LNCAP (cell line): ENCODE results near the gene MAPK1.

ENCODE experiments used
- CTCF ChIP-seq: fragments of 450-650 bp; IDR thresholded peaks from 2 replicates; pipeline ENCODE4 v1.5.1; 2017; ENCODE audit warnings: mild to moderate bottlenecking

Gene MAPK1

GRCh38 chr22:21762712-21763581 is 104.5 kb downstream of the MAPK1 start:
- no peak for TF ChIP-seq CTCF

GRCh38 chr22:21761994-21762680 is 105.3 kb downstream of the MAPK1 start:
- no peak for TF ChIP-seq CTCF

- TF ChIP-seq CTCF, result no peak
Observed at GRCh38 chr22:21761086-21761485, 106.4 kb downstream of the MAPK1 start.

- TF ChIP-seq CTCF, result no peak
Observed at GRCh38 chr22:21760640-21761039, 106.8 kb downstream of the MAPK1 start.

GRCh38 chr22:21759646-21760376 is 107.6 kb downstream of the MAPK1 start:
- no peak for TF ChIP-seq CTCF

- no peak for TF ChIP-seq CTCF
Observed at GRCh38 chr22:21759093-21759492, 108.4 kb downstream of the MAPK1 start.

GRCh38 chr22:21758091-21758864 is 109.2 kb downstream of the MAPK1 start:
- no peak for TF ChIP-seq CTCF
